Measurements from ENCODE around the gene ZFR.
"Not testable (repeated sequence)": the region's sequence is repeated elsewhere in the genome, so short reads cannot be mapped to it uniquely, and the experiment has no call there.

ZFR gene

DNA sequence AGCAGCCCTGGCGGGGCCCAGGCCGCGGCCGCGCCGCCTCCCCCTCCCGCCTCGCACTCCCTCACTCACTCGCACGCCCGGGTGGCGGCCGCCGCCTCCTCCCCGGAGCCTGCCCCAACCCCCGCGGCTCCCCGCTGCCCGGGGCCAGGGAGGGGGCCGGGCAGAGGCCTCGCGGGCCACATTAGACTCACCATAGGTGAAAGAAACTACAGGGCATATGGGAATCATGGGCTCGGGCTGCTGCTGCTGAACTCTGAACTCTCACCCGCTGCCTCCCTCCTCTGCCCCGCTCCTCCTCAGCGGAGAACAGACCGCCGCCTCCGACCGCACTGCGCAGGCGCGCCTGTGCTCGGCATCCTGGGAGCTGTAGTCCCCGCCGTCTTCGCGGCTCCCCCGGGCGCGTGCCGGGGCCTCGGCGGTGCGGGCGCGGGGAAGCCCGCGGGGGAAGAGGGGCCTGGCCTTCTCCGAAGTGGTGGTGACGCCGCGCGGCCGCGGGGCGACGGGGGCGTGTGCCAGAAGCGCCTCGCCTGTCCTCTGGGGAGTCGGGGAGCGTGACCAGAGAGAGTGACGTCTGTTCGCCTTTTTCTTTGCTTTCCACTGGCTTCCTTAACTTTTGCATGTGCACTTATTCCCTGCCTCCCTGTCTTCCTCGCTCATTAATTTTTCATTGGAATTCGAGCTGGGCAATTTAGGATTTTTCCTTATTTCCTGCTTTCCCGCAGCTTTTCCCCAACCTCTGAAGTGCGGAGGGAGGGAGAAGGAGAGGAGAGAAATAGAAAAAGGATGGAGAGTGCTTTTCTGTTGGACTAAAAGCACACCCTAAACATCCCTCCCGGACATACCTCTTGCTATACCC, at the start of gene ZFR:
TSS of gene ZFR (minus strand) at position 310 of the 856 bp plus-strand sequence. CDS start at position 228, 82 bp downstream.
- DNase-seq, result peak; percentile 89 to 91

GRCh38 chr5:32490972-32491557, 46.5 kb upstream of the ZFR start:
- DNase-seq, result no peak

DNA sequence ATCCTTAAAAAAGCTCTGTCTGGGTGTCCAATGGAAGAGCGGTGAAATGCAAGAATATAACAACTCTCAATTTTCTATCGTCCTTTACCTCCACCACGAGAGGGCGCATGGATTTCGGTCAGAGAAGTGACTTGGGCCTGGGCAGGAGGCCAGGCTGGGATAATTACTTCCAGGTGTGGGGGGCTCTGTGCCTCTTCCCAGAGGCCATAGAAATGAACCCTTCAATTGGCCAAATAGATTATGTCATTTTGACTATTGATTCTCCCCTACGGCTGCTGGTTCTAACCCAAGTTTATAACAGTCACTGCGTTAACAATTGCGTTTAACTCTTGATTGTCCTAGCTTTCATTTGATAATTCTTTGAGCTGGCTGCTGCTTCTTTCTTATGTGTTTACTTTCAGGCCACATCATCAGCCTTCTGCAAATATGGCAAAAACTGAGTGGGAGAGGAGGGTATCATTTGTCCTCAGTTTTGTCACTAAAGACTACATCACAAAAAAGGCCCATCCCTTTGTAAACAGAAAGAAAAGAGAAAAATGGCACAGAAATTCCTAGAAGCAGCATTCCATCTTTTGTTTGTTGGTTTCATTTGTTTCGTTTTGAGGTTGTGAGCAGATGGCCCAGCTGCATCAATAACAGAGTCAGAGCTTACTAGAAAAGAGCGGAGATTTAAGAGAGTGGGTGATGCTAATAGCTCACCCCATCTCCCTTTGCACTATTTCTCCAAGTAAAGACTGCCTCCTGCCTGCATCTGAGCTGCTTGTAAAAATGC, 45.4 kb upstream of the ZFR start:
- peak; percentile 66 to 67 for DNase-seq

DNA sequence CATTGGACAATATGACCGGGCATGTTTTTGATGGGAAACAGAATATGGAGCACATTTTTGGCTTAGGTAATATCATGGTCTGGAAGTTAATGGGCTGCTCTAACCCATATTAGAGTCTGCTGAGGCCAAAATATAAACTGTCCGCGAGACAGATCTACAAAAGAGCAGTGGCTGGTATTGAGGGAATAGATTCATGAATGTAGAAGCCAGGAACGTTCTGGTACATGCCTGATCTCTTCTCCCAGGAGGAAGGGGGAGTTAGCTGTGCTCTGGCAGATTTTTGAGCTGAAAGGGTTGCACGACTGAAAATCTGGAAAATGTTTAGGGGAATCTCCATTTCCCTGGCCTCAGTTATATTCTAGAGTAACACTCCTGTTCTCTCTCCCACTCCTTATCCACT, 42.9 kb upstream of the ZFR start:
- no peak for DNase-seq

GRCh38 chr5:32487008-32487407, 42.5 kb upstream of the ZFR start:
- DNase-seq, result no peak

DNA sequence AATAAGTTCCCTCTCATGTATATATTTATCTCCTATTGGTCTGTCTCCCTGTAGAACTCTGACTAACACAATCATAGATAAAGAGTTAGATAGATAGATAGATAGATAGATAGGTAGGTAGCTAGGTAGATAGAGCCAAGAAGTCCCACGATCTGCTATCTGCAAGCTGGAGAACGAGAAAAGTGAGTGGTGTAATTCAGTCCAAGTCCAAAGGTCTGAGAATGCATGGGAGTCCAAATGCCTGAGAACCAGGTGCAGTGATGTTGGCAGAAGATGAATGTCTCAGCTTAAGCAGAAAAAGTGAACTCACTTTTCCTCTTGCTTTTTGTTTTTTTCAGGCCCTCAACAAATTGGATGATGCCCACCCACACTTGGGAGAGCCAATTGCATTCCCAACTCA, 37.7 kb upstream of the ZFR start:
- DNase-seq, result no peak

DNA sequence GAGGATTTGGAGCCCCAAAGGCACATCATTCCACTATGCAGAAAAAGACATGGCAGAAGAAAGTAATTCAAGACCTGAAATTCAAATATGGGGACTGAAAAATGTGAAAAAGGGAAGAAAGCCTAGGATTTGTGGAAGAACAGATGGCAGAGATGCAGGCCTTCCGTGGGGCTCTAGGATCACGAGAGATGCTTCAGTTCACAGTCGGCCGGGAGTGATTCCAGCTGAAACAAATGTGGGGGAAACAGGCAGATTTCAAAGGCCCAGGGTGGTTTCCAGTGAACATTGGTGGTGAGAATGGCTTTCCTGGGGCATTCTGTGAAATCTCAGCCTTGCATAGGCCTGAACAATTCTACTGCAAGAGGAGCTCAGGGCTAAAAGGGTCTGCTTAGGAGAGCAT, 34.6 kb upstream of the ZFR start:
- no peak for DNase-seq

DNA sequence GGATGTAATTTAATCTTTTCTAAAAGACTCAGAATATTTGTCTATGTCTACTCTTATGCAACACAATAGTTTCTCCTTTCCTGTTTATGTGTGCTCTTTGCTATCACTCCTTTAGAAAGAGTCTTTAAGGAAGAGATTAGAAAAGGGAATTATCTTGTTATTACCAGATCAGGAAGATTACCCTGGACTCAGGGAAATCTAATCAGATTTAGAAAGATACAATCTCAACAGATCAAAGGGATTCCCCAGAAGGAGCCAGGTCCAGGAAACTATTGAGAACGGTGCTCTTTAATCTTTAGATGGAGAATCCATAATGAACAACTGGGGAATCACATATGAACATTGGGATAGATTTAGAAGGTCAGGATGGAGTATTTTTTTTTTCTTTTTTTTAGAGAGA, 32.4 kb upstream of the ZFR start:
- no peak for DNase-seq

DNA sequence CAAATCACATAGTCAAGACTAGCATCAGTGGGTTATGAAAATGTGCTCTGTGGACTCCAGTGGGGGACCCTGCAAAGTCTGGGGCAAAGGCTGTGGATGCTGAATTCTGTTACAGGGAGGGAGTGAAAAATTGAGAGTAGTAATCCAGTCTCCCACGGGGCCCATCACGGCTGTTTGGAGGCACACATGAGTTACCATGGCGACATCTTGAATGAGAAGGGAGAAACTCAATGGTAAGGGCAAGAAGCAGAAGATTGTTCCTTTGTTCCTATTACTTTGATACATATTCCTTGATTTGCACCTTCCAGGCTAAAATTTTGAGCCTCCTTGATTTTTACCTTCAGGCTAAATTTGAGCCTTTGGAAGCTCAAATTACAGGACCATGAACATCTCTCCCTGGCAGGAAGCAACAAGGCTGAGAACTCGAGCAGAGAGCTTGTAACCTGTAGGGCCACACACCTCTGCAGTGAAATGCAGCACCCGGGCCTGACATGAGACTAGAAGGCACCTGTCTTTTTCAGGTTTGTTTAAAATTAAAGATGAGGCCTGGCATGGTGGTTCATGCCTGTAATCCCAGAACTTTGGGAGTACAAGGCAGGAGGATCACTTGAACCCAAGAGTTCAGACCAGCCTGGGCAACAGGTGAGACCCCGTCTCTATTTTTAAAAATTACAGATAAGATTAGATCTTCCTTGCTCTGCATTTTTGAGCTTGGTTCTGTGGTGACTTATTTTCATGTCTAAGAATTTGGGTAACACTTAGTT, 31.0 kb upstream of the ZFR start:
- DNase-seq, result no peak

GRCh38 chr5:32474209-32474854, 29.8 kb upstream of the ZFR start:
- no peak for DNase-seq

- DNase-seq, result no peak
Measured at GRCh38 chr5:32473072-32473471, 28.5 kb upstream of the ZFR start.

GRCh38 chr5:32471784-32472183, 27.2 kb upstream of the ZFR start:
- DNase-seq, result no peak

GRCh38 chr5:32465076-32465475, 20.5 kb upstream of the ZFR start:
- no peak for DNase-seq

GRCh38 chr5:32462618-32463017, 18.1 kb upstream of the ZFR start:
- DNase-seq, result peak; percentile 21 to 27

- DNase-seq, result no peak
Measured at GRCh38 chr5:32461441-32462120, 17.0 kb upstream of the ZFR start.

GRCh38 chr5:32460702-32461101, 16.2 kb upstream of the ZFR start:
- DNase-seq, result no peak

DNA sequence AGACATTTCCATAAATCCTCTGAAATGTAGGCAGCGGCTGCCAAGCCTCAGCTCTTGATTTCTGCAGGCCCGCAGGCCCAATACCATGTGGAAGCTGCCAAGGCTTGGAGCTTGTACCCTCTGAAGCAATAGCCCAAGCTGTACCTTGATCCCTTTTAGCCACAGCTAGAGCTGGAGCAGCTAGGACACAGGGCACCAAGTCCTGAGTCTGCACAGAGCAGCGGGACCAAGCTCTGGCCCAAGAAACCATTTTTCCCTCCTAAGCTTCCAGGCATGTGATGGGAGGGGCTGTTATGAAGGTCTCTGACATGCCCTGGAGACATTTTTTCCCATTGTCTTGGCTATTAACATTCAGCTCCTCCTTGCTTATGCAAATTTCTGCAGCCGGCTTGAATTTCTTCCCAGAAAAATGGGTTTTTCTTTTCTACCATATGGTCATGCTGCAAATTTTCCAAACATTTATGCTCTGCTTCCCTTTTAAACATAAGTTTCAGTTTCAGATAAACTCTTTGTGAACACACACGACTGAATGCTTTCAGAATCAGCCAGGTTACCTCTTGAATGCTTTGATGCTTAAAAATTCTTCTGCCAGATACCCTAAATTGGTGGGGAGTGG, 14.4 kb upstream of the ZFR start:
- no peak for DNase-seq

- no peak for DNase-seq
Measured at GRCh38 chr5:32455311-32455710, 10.8 kb upstream of the ZFR start.

- DNase-seq, result no peak
Measured at GRCh38 chr5:32454821-32455220, 10.3 kb upstream of the ZFR start.

DNA sequence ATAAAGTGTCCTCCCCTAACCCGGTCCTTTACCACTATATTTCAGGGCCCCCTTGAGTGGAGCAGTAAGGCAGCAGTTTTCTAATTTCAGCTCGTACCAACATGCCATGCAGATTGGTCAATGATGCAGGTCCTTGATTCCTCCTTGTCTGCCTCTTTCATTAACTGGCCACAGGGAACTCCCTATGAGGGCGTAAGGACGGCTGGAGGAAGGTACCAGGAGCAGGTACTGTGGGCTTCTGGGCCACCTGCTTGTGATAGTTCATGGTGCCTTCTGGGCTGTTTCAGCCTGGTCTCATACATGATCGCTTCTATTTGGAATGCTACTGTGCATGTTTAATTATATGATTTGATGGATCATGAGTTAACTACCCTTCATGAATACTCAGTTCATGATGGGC, 9.4 kb upstream of the ZFR start:
- DNase-seq, result no peak

- DNase-seq, result not testable (repeated sequence)
Measured at GRCh38 chr5:32452316-32452715, 7.8 kb upstream of the ZFR start.

Data from activated CD4-positive, alpha-beta T cell treated with anti-CD3 and anti-CD28 coated beads, Interleukin-2, amount 50 U/mL, for 4 hours (primary cell).